ENCODE results near the gene MYOZ2.

The MYOZ2 gene

GRCh38 chr4:119116021-119116420 lies 19.6 kb upstream of the MYOZ2 start:
- Histone ChIP-seq H3K9ac (ENCODE audit: low read length) (no peak overlapping the region), H3F3A (ENCODE audit: insufficient read depth) (no peaks in the 10 kb centered on the region), H3K27me3 (ENCODE audit: low read length) (no peaks in the 10 kb centered on the region), H3K9me3 (ENCODE audit: insufficient read depth, low read length) (no peaks in the 10 kb centered on the region), H4K20me1 (ENCODE audit: low read depth, low read length) (no peaks in the 10 kb centered on the region), H2AFZ (ENCODE audit: low read depth, low read length, severe bottlenecking) (no peak overlapping the region), H3K79me2 (ENCODE audit: insufficient read depth, low read length) (no peaks in the 10 kb centered on the region), H3K9me2 (replicated peaks; ENCODE audit: insufficient read depth, low read length) (no peaks in the 10 kb centered on the region), H3K36me3 (ENCODE audit: low read length) (no peaks in the 10 kb centered on the region), H3K4me3 (ENCODE audit: insufficient read depth, low read length, poor library complexity, severe bottlenecking) (no peak overlapping the region), H3K4me2 (ENCODE audit: low read depth, low read length, poor library complexity, severe bottlenecking) (no peak overlapping the region), H3K27ac (ENCODE audit: low read depth, low read length) (no peak overlapping the region)
- TF ChIP-seq CTCF (IDR thresholded peaks at IDR 0.05; ENCODE audit: insufficient read depth, low read length, poor library complexity, severe bottlenecking) = no peak
- no peak for TF ChIP-seq EZH2phosphoT487 (conservative IDR thresholded peaks at IDR 0.05; ENCODE audit: low read length)

- H3F3A ChIP-seq (ENCODE audit: insufficient read depth) = no peaks in the 10 kb centered on the region
- H3K9me2 ChIP-seq (replicated peaks; ENCODE audit: insufficient read depth, low read length) = no peaks in the 10 kb centered on the region
- no peak overlapping the region for H3K9ac ChIP-seq (ENCODE audit: low read length)
- no peaks in the 10 kb centered on the region for H3K79me2 ChIP-seq (ENCODE audit: insufficient read depth, low read length)
- no peak overlapping the region for H3K27ac ChIP-seq (ENCODE audit: low read depth, low read length)
- H3K27me3 ChIP-seq (ENCODE audit: low read length) = no peaks in the 10 kb centered on the region
- H2AFZ ChIP-seq (ENCODE audit: low read depth, low read length, severe bottlenecking) = no peak overlapping the region
- no peaks in the 10 kb centered on the region for H4K20me1 ChIP-seq (ENCODE audit: low read depth, low read length)
- H3K36me3 ChIP-seq (ENCODE audit: low read length) = no peaks in the 10 kb centered on the region
- TF ChIP-seq EZH2phosphoT487 (conservative IDR thresholded peaks at IDR 0.05; ENCODE audit: low read length) = no peak
- no peak for TF ChIP-seq CTCF (IDR thresholded peaks at IDR 0.05; ENCODE audit: insufficient read depth, low read length, poor library complexity, severe bottlenecking)
- H3K4me2 ChIP-seq (ENCODE audit: low read depth, low read length, poor library complexity, severe bottlenecking) = no peak overlapping the region
- no peak overlapping the region for H3K4me3 ChIP-seq (ENCODE audit: insufficient read depth, low read length, poor library complexity, severe bottlenecking)
- H3K9me3 ChIP-seq (ENCODE audit: insufficient read depth, low read length) = no peaks in the 10 kb centered on the region
These were observed 18.4 kb upstream of the MYOZ2 start for GRCh38 chr4:119116925-119117900.

GRCh38 chr4:119118397-119118796 lies 17.2 kb upstream of the MYOZ2 start:
- Histone ChIP-seq H3K9me2 (replicated peaks; ENCODE audit: insufficient read depth, low read length) (no peaks in the 10 kb centered on the region), H3K4me3 (ENCODE audit: insufficient read depth, low read length, poor library complexity, severe bottlenecking) (no peak overlapping the region), H3K27me3 (ENCODE audit: low read length) (no peaks in the 10 kb centered on the region), H3K79me2 (ENCODE audit: insufficient read depth, low read length) (no peaks in the 10 kb centered on the region), H3K36me3 (ENCODE audit: low read length) (no peaks in the 10 kb centered on the region), H2AFZ (ENCODE audit: low read depth, low read length, severe bottlenecking) (no peak overlapping the region), H4K20me1 (ENCODE audit: low read depth, low read length) (no peaks in the 10 kb centered on the region), H3K9ac (ENCODE audit: low read length) (no peak overlapping the region), H3K4me2 (ENCODE audit: low read depth, low read length, poor library complexity, severe bottlenecking) (no peak overlapping the region), H3K9me3 (ENCODE audit: insufficient read depth, low read length) (no peaks in the 10 kb centered on the region), H3K27ac (ENCODE audit: low read depth, low read length) (no peak overlapping the region), H3F3A (ENCODE audit: insufficient read depth) (no peaks in the 10 kb centered on the region)
- TF ChIP-seq EZH2phosphoT487 (conservative IDR thresholded peaks at IDR 0.05; ENCODE audit: low read length) (no peak), CTCF (IDR thresholded peaks at IDR 0.05; ENCODE audit: insufficient read depth, low read length, poor library complexity, severe bottlenecking) (no peak)

Data from SU-DHL-6 (cell line).